BE2C (cell line): ENCODE measurements around the gene ANKRD60.

Experiments
- DNase-seq: peaks from one replicate; pipeline ENCODE4 v3.0.0-alpha.2; 2020
- H3K27me3 ChIP-seq: fragments of 250-450 bp; sonication (Bioruptor Pico); 2 replicates; pipeline ENCODE4 v1.5.1; 2020; ENCODE audit warnings: mild to moderate bottlenecking
- H3K36me3 ChIP-seq: fragments of 250-450 bp; sonication (Bioruptor Pico); 2 replicates; pipeline ENCODE4 v1.5.1; 2020; ENCODE audit warnings: mild to moderate bottlenecking
- H3K4me1 ChIP-seq: fragments of 250-450 bp; sonication (Bioruptor Pico); 2 replicates; pipeline ENCODE4 v1.5.1; 2020
- H3K4me3 ChIP-seq: 2 replicates; pipeline ENCODE4 v1.5.1; 2011; ENCODE audit warnings: low read depth, low read length
- H3K9me3 ChIP-seq: fragments of 250-450 bp; sonication (Bioruptor Pico); 2 replicates; pipeline ENCODE4 v1.5.1; 2020
- TF ChIP-seq, protein P1 (sequence below): IDR thresholded peaks from 2 replicates; pipeline ENCODE4 v1.5.1; 2012; ENCODE audit warnings: mild to moderate bottlenecking, low read depth, low read length

The ANKRD60 gene

DNA sequence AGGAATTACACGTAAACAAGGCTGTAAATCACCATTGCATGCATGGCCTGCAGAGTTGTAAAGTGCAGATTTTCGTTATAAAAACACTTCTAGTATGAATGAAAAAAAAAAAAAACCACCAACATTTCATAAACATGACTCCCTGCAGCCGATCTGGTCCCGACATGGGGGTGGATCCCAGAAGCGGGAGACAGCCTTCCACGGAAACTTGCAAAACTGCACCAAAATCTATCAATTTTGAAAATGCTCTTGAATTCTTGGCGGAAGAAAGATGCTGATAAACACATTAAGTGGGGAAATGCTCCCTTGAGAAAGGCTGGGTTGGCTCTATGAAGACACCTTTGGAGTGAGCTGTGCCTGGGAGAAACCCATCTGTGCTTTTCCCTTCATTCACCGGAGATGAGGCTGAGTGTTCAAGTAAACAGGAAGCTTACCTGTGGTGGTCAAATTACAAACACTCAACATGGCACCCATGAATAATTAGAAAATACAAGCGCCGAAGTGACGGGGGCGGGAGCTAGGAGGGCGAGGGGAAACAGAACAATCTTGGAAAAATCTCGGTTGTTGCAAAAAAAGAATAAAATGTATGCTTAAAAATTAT, 845 bp upstream of the ANKRD60 start:
- H3K4me3 ChIP-seq: peak overlapping the region; percentile 56
- no peaks in the 10 kb centered on the region for H3K36me3 ChIP-seq
- no peaks in the 10 kb centered on the region for H3K9me3 ChIP-seq
- no peaks in the 10 kb centered on the region for H3K4me1 ChIP-seq
- DNase-seq: no peak
- peaks cover 5% of the 10 kb centered on the region; the same call in 1 of the 2 replicates for H3K27me3 ChIP-seq
- TF ChIP-seq, protein P1, sequence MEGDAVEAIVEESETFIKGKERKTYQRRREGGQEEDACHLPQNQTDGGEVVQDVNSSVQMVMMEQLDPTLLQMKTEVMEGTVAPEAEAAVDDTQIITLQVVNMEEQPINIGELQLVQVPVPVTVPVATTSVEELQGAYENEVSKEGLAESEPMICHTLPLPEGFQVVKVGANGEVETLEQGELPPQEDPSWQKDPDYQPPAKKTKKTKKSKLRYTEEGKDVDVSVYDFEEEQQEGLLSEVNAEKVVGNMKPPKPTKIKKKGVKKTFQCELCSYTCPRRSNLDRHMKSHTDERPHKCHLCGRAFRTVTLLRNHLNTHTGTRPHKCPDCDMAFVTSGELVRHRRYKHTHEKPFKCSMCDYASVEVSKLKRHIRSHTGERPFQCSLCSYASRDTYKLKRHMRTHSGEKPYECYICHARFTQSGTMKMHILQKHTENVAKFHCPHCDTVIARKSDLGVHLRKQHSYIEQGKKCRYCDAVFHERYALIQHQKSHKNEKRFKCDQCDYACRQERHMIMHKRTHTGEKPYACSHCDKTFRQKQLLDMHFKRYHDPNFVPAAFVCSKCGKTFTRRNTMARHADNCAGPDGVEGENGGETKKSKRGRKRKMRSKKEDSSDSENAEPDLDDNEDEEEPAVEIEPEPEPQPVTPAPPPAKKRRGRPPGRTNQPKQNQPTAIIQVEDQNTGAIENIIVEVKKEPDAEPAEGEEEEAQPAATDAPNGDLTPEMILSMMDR: no peak

DNA sequence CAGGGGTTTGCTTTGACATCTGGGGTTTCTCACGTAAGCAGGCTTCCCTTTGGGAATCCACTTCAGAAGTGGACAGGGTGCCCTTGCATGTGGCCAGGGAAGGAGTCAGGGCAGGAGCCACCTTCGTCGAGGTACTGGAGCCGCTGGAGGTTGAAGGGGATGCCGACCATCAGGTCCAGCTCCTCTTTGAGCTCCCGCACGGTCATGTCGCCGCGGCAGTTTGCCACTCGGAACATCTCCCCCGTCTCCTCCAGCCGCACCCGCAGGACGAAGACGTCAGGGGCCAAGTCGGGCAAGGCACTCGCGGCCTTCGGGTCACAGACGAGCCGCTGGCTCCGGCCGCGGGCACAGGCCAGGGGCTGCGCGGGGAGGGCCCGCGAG, 360 bp downstream of the ANKRD60 start:
- TF ChIP-seq, protein P1: no peak
- Histone ChIP-seq H3K36me3 (no peaks in the 10 kb centered on the region), H3K9me3 (no peaks in the 10 kb centered on the region), H3K4me1 (no peaks in the 10 kb centered on the region), H3K27me3 (peaks cover 5% of the 10 kb centered on the region; the same call in 1 of the 2 replicates), H3K4me3 (no peak overlapping the region)
- no peak for DNase-seq

DNA sequence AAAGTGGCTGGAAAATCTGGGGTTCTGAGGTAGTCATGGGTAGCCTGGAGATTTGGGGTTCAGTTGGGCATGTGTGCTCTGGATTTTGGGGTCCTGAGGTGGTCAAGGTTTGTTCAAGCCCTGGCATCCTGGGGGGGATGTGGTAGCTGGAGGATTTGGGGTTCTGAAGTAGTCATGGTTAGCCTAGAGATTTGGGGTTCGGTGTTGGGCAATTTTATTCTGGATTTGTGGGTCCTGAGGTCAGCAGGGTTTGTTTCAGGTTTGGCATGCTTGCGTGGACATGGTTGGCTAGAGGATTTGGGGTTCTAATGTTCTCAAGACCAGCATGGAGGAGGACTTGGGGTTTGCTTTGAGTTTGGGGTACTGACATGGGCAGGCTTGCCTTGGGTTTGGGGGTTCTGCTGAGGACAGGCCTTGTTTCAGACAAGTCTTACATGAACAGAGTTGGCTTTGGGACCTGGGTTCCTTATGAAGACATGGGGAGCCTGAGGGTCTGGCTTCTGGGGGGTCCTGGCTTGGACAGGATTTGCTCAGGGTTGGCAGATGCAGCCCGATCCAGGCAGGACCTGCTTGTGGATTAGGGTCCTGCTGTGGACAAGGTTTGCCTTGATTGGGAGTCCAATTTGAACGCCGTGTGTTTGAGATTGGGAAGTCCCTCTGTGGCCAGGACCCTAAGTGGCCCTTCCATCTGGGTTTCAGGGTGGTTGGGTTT, 906 bp downstream of the ANKRD60 start:
- H3K9me3 ChIP-seq: no peaks in the 10 kb centered on the region
- no peaks in the 10 kb centered on the region for H3K36me3 ChIP-seq
- no peak for DNase-seq
- H3K27me3 ChIP-seq: peaks cover 5% of the 10 kb centered on the region; the same call in 1 of the 2 replicates
- TF ChIP-seq, protein P1: no peak
- H3K4me3 ChIP-seq: no peak overlapping the region
- H3K4me1 ChIP-seq: peaks cover 4% of the 10 kb centered on the region; the same call in 1 of the 2 replicates

DNA sequence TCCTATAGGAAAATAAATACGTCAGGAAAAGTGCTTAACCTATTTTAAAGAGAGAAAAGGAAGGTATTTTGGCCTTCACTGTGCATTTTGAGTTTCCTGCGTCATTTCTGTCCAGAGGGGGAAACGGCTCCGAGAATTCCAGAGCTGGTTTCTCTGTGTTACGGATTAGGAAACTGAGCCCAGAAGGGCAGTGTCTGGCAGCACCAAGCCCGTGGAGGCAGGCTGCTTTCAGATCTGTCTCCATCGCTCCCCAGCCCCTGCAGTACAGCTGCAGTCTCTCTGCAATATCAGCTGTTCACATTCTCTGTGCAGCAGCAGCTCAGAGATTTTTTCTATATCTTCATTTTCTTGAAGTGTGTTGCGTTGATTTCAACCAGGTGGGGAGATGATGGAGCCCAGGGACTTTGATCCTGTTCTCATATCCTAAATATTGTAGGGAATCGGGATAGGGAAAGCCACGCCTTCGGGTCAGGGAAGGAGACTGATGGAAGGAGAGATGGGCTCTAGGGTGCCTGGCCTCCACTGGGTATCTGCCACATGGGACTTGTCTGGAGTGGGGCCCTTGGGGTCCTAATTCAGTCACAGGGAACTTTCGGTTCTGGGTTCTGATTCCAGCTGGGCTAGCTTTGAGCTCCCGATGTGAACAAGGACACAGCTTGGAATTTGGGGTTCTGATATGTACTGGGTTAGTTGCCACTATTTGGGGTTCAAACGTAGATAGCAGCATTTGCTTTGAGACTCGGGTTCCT, 2.8 kb downstream of the ANKRD60 start:
- Histone ChIP-seq H3K4me1 (peaks cover 13% of the 10 kb centered on the region), H3K27me3 (peaks cover 5% of the 10 kb centered on the region; the same call in 1 of the 2 replicates), H3K9me3 (no peaks in the 10 kb centered on the region), H3K36me3 (no peaks in the 10 kb centered on the region), H3K4me3 (no peak overlapping the region)
- no peak for DNase-seq
- TF ChIP-seq, protein P1: no peak

DNA sequence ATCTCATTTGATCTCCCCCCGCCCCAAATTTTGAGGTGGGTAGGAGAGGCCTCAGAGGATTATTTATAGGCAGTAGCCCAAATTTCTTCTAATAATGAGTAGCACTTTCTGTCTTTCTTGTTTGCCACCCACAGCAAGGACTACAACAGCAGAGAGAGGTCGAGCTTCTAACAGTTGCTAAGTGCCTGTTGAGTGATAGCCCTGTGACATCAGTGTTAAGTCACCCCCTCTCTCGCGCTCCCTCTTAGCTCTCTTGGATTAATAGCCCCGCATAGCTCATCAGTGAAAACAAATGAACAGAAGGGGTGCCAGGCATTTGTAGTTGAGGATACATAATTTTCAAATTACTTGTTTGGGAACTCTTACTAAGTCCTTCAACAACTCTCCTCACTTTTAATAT, 3.5 kb downstream of the ANKRD60 start:
- peaks cover 5% of the 10 kb centered on the region; the same call in 1 of the 2 replicates for H3K27me3 ChIP-seq
- TF ChIP-seq, protein P1: no peak
- peaks cover 18% of the 10 kb centered on the region for H3K4me1 ChIP-seq
- H3K36me3 ChIP-seq: no peaks in the 10 kb centered on the region
- DNase-seq: no peak
- no peaks in the 10 kb centered on the region for H3K9me3 ChIP-seq
- no peak overlapping the region for H3K4me3 ChIP-seq

DNA sequence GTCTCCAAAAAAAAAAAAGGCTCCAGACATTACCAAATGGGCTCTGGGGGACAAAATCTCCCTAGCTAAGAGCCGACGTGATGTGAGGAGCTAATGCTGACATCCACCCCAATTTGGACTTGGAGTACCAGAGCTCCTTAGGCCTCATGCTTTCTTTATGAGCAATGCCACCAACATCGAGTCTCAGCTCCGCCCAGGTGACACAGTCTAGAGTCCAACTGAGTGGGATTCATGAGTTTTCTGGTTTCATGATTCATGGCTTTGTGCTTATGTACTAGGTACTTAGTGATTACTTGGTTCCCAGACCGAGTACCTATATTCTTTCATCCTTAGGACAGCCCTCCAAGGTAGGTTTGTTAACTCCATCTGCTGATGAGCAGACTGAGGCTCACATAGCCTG, 4.4 kb downstream of the ANKRD60 start:
- Histone ChIP-seq H3K4me3 (no peak overlapping the region), H3K27me3 (peaks cover 5% of the 10 kb centered on the region; the same call in 1 of the 2 replicates), H3K9me3 (no peaks in the 10 kb centered on the region), H3K36me3 (no peaks in the 10 kb centered on the region), H3K4me1 (peaks cover 22% of the 10 kb centered on the region)
- no peak for DNase-seq
- TF ChIP-seq, protein P1: no peak
